ENCODE measurements around the gene FAM13C.
"Not testable (repeated sequence)": the region's sequence is repeated elsewhere in the genome, so short reads cannot be mapped to it uniquely, and the experiment has no call there.

FAM13C gene

GRCh38 chr10:59272061-59272460 is 90.3 kb downstream of the FAM13C start:
- no peak for DNase-seq

- DNase-seq: no peak
Observed at GRCh38 chr10:59271160-59271559, 91.2 kb downstream of the FAM13C start.

- DNase-seq: no peak
Observed at GRCh38 chr10:59270492-59270891, 91.9 kb downstream of the FAM13C start.

DNA sequence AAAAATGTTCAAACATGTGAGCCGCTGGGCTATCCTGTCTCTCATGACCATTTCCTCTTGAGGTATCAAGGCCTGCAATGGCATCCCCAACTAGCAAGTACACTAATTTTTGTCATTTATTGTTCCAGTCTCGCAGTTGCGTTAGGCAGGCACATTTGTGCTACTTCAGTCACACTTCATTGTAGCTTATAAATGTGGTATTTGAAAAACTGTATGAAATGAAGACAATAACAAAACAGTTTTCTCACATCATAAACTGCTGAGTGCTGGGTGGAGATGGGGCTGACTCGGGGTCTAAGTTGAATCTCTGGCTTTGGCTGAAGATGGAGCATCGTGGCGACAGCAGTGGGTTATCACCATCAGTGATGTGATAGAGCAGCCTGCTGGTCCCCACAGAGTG is 92.7 kb downstream of the FAM13C start:
- no peak for DNase-seq

- no peak for DNase-seq
Observed at GRCh38 chr10:59268460-59268859, 93.9 kb downstream of the FAM13C start.

DNA sequence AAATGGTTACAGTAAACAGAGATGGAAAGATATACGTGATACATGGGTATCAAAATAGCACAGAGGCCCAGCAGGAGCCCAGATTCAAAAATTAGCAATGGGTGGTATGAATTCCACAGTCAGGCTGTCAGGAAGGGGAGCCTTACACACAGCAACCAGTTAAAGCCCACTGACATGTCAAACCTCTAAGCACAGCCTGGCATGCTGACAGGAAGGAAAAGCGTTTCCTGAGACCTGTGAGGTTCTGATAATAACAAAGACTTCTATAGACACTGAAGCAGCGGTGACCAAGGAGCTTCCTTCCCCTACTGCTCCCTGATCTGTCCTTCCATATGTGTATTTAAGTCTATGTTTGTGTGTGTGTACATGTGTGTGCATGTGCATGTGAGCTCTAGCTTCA is 96.0 kb downstream of the FAM13C start:
- no peak for DNase-seq

- DNase-seq: no peak
Observed at GRCh38 chr10:59265141-59265540, 97.2 kb downstream of the FAM13C start.

GRCh38 chr10:59258890-59259289 is 103.5 kb downstream of the FAM13C start:
- DNase-seq: no peak

DNA sequence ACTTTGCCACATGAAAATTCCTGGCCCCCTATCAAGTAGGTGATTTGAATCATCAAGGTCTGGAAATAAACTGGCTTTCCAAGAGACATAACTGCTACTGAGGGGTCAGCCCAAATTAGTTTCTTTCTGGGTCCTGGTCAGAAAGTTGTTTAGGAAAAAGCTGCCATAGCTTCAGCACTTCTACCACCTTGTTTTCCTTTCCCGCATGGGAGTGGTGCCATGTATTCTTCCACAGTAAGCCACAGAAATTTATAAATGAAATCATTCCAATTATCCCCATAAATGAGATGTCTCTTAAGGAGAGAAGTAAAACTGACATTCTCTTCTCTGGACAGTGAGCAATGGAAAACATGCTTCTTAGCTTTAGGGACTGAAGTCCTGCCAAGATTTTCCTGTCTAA is 105.1 kb downstream of the FAM13C start:
- DNase-seq: no peak

GRCh38 chr10:59255463-59255862 is 106.9 kb downstream of the FAM13C start:
- no peak for DNase-seq

DNA sequence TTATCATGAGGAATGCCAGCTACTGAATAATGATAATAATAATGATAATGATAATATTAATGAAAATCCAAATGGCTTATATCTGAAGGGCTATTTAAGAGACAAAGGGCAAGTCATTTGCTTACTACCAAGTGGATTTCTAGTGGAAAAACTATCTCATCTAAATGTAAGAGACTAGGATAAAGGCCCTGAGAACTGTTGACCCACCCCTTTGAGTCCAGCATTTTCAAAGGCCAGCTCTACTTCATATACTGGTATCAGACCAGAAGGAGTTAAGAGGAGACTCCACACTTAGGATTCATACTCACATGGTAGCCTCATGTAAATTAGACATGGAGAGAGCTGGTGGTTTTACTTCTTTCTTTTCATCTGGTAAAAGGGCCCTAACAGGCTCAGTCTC is 109.9 kb downstream of the FAM13C start:
- DNase-seq: no peak

DNA sequence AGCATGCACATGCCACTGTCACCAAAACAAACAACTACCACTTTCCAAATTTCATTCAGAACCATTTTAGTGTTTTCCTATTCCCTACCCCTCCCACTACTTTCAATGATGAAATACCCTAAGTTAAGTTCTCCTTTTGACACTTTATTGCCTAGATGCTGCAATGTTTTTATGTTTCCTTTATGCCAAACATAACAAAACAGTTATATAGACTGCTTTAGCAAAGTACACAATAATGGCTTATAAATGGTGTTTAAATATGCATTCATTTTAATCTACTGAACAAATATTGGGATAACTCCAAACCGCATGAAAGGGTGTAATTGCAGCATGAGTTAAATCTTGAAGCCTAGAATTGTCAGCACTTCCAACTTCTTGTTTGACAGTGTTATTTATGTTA is 116.7 kb downstream of the FAM13C start:
- no peak for DNase-seq

- no peak for DNase-seq
Observed at GRCh38 chr10:59244871-59245270, 117.5 kb downstream of the FAM13C start.

DNA sequence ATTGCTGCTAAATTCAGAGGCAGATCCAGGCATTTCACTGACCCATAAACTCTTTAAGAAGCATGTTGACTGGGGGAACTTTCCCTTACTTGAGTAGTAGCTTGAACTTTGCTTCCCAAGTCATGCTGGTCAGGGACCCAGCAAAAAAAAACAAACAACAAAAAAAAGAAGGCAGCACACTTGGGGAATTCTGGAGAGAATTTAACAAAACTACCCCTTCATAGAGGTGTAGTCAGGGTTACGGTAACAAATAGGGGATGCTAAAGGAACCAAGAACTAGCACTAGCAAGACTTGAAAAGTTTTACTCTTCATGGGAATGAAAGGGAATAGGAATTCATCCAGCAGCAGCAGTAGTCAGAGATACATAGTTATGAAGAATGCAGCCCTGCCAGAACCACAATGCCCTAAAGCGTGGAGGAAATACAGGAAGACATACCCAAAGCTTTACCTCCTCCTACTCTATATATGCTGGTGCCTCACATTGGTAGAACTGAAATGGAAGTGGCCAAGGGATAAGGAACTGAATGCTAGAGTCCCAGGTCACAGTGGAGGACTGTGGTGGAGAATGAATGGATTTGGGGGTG is 118.6 kb downstream of the FAM13C start:
- DNase-seq: no peak

DNA sequence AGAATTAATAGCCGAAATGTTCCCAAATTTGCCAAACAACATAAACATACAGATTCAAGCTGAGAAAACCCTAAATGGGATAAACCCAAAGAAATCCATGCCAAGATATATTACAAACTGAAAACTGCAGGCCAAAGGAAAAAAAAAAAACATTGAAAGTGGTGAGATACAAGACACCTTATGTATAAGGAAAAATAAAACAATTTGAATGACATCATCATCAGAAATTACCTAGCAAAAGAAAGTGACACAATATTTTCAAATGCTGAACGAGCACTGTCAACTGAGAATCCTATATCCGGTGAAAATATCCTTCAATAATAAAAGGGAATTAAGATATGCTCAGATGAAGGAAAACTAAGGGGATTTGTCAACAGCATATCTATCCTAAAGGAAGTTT is 119.4 kb downstream of the FAM13C start:
- no peak for DNase-seq

DNA sequence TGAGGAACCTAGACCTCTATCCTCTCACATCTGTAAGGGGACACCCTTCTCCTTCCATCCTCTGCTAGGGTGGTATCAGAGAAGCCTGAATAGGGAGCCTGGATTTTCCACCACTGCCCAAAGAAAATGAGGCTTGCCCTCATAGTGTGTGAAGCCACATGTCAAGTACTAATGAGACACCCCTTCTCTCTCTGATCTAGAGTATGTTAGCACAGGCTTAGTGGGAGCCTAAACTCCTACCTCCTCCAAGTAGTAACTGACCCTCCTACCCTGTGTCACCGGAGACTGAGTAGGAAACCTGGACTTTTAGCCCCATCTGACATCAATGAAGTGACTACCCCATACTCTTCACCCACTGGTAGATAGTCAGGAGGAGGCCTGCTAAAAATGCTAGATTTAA is 120.3 kb downstream of the FAM13C start:
- DNase-seq: no peak

DNA sequence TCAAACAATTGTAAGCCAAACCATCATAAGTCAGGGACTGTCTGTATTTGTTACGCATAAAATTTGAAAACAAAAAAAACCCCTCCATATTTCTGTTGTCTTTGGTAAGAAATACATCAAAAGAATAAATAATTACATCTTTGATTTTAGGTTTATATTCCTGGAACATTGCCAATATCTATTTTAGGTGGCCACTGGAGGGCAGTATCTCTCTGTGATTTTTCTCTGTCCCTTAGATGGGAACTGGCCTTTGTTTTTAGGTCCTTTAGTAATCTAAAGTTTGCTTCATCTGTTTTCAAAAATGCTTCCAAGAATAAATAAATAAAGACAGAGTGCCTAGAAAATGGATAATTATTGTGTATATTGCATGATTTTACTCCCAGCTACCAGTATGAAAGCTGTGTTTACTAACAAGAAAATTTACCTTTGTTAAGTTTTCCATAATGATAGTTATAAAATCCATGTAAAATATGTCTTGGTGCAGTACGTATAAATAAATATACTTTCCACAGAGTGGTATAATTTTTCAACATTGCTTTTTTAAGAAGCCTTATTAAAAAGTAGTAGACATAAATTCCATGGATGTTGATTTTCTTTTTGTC is 121.7 kb downstream of the FAM13C start:
- DNase-seq: no peak

DNA sequence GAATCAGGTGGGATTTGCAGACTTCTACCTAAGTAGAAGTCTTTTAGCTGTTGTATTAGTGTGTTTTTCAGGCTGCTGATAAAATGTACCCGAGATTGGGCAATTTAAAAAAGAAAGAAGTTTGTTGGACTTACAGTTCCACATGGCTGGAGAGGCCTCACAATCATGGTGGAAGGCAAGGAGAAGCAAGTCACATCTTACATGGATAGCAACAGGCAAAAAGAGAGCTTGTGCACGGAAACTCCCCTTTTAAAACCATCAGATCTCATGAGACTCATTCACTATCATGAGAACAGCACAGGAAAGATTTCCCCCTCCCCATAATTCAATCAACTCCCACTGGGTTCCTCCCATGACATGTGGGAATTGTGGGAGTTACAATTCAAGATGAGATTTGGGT is 123.2 kb downstream of the FAM13C start:
- DNase-seq: not testable (repeated sequence)

- no peak for DNase-seq
Observed at GRCh38 chr10:59237775-59238174, 124.6 kb downstream of the FAM13C start.

- no peak for DNase-seq
Observed at GRCh38 chr10:59236064-59236697, 126.2 kb downstream of the FAM13C start.

DNA sequence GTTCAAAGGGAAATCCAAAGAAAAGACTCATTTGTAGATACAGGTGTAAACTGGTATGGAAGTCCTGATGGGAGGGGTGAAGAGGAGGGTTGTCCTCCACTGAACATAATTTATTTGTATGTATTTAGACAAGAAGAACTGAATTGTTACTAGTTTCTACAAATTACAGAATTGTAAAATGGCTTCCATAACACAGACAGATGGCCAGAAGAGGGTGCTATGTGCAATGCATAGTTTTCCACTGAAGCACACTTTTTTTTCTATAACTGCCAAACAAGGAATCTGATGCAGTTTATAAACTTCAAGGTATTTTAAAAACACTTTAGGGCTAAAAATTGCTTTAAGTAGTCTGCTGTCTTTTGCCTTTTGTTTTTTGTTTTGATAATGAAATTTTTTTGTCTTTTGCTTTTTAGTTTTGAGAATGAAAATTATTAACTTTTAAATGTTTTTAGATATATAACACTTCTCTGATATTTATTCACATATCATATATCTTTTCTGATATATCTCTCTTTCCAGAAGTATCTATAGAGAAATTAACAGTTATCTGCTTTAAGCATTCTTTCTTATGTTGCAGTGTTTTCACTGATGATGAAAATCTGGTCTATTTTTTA is 127.4 kb downstream of the FAM13C start:
- no peak for DNase-seq

- DNase-seq: no peak
Observed at GRCh38 chr10:59234194-59234593, 128.2 kb downstream of the FAM13C start.

GRCh38 chr10:59229441-59229840 is 132.9 kb downstream of the FAM13C start:
- DNase-seq: no peak

DNA sequence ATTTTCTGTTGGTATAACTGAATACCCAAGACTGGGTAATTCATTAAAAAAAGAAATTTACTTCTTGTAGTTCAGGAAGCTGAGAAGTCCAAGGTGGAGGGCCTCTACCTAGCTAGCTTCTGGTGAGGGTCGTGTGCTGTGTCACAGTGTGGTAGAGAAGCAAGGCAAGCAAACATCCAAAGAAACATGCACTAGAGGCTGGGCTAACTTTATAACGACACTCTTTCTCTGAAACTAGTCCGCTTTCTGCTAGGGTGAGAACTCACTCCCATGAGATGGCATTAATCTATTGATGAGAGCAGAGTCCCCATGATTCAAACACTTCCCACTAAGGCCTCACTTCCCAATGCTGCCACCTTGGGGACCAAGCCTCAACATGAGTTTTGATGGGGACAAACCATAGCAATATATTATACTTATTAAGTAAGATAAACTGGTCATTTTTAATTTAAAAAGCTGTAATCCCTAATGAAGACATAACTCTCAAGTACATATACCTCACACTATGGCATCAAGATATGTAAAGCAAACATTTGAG is 135.1 kb downstream of the FAM13C start:
- no peak for DNase-seq
